Tibial artery (tissue), 4 donors: ENCODE measurements around the gene BRME1.

Source experiments
- DNase-seq, 2 donors: peaks; one replicate each; pipeline ENCODE4 v3.0.0-alpha.2; 2019
- H3K27ac ChIP-seq, 2 donors: fragments of 200-600 bp; sonication (generic) in 1 of 2; 1 replicate in 1 of 2; 2 replicates in 1 of 2; pipeline ENCODE4 v1.5.1; 2018 to 2019; ENCODE audit warnings: mild to moderate bottlenecking in 1 of 2
- H3K27me3 ChIP-seq, 2 donors: fragments of 200-600 bp; sonication (generic) in 1 of 2; one replicate each; pipeline versions ENCODE4 v1.5.1 to v1.6.0; 2016 to 2019
- H3K36me3 ChIP-seq, 3 donors: fragments of 200-600 bp; sonication (generic) in 2 of 3; one replicate each; pipeline ENCODE4 v1.5.1; 2016 to 2019; ENCODE audit warnings: mild to moderate bottlenecking in 2 of 3
- H3K4me1 ChIP-seq, 4 donors: fragments of 200-600 bp; sonication (generic) in 2 of 4; 1 replicate in 3 of 4; 2 replicates in 1 of 4; pipeline ENCODE4 v1.5.1; 2016 to 2019
- H3K4me3 ChIP-seq, 2 donors: fragments of 200-600 bp; sonication (generic) in 1 of 2; 1 replicate in 1 of 2; 2 replicates in 1 of 2; pipeline ENCODE4 v1.5.1; 2018 to 2019; ENCODE audit warnings: mild to moderate bottlenecking in 2 of 2
- H3K9me3 ChIP-seq, 3 donors: fragments of 200-600 bp; sonication (generic) in 1 of 3; one replicate each; pipeline ENCODE4 v1.5.1; 2016 to 2019
- CTCF ChIP-seq, 2 experiments: fragments of 200-600 bp in 1 of 2; fragments of 450-650 bp in 1 of 2; IDR thresholded peaks; one replicate each; pipeline ENCODE4 v1.5.1; 2017 to 2019; ENCODE audit warnings: antibody characterized with exemption in 2 of 2, mild to moderate bottlenecking in 1 of 2, moderate library complexity in 1 of 2
- intact Hi-C: fragments of 100-400 bp; cut with DNase I; formaldehyde crosslinking; loops from one replicate; pipeline ENCODE4 v1.15.0; 2023; ENCODE audit warnings: low total_unique reads

Gene BRME1

GRCh38 chr19:13894552-13894951 lies 11.4 kb downstream of the BRME1 start:
- DNase-seq: no peak
- Histone ChIP-seq H3K9me3 (no peaks in the 10 kb centered on the region), H3K4me3 (no peak overlapping the region), H3K4me1 (no peaks in the 10 kb centered on the region), H3K27me3 (no peaks in the 10 kb centered on the region), H3K36me3 (no peaks in the 10 kb centered on the region), H3K27ac (no peak overlapping the region)
- intact Hi-C loops: no loop called here
- no peak for TF ChIP-seq CTCF (IDR thresholded peaks at IDR 0.05)

GRCh38 chr19:13892870-13893269 lies 13.0 kb downstream of the BRME1 start:
- Histone ChIP-seq H3K27ac (no peak overlapping the region), H3K36me3 (no peaks in the 10 kb centered on the region), H3K4me3 (no peak overlapping the region), H3K4me1 (no peaks in the 10 kb centered on the region), H3K27me3 (no peaks in the 10 kb centered on the region), H3K9me3 (no peaks in the 10 kb centered on the region)
- intact Hi-C loops: no loop called here
- no peak for TF ChIP-seq CTCF (IDR thresholded peaks at IDR 0.05)
- no peak for DNase-seq

- no peak for DNase-seq
- Histone ChIP-seq H3K27ac (no peak overlapping the region), H3K4me3 (no peak overlapping the region), H3K4me1 (peaks cover 0 to 7% (median 0%) of the 10 kb centered on the region in 4 donors), H3K36me3 (no peaks in the 10 kb centered on the region), H3K27me3 (no peaks in the 10 kb centered on the region), H3K9me3 (no peaks in the 10 kb centered on the region)
- intact Hi-C loops: no loop called here
- no peak for TF ChIP-seq CTCF (IDR thresholded peaks at IDR 0.05)
Measured at GRCh38 chr19:13890136-13890535, 15.8 kb downstream of the BRME1 start.

DNA sequence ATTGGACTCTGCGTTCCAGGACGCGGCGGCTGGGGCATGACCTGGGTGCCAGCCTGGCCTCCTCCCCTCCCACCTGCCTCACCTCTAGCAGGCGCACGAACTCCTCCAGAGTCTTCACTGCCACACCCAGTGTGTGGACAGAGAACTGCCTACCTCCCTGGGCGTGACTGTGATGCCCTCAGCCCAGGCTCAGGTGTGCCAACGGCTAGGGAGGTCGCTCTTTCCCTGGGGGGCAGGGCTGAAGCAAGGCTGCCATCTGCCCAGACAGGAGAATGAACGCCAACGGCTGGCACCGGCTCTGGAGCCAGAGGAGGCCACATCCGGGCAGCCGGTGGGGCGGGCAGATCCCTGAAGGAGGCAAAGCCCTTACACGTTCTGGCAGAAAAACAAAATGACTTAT lies 17.6 kb downstream of the BRME1 start:
- Histone ChIP-seq H3K4me3 (no peak overlapping the region), H3K27me3 (no peaks in the 10 kb centered on the region), H3K4me1 (peaks cover 0 to 22% (median 0%) of the 10 kb centered on the region in 4 donors), H3K27ac (no peak overlapping the region), H3K9me3 (no peaks in the 10 kb centered on the region), H3K36me3 (no peaks in the 10 kb centered on the region)
- intact Hi-C loops: loop anchor here (10.0 kb wide), 2 partner anchors 447 to 613 kb away; no protein-coding TSS in a partner anchor
- DNase-seq: no peak
- TF ChIP-seq CTCF (IDR thresholded peaks at IDR 0.05): no peak

DNA sequence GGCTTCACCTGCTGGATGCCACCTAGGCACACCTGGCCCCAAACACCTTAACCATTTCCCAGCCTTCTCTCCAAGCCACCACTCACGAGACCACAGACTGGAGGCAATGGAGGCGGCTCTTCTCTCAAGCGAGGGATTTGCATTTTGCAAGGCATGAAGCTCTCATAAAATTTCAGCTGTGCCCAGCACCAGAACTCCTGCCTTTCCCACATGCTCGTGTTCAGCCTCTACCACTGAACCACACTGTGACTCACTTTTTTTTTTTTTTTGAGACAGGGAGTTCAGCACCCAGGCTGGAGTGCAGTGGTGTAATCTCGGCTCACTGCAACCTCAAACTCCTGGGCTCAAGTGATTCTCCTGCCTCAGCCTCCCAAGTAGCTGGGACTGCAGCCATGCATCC lies 18.4 kb downstream of the BRME1 start:
- H3K4me1 ChIP-seq: peaks cover 0 to 29% (median 0%) of the 10 kb centered on the region in 4 donors
- H3K27me3 ChIP-seq: no peaks in the 10 kb centered on the region
- no peak overlapping the region for H3K27ac ChIP-seq
- intact Hi-C loops: loop anchor here (10.0 kb wide), 2 partner anchors 447 to 613 kb away; no protein-coding TSS in a partner anchor
- no peak for DNase-seq
- no peak for TF ChIP-seq CTCF (IDR thresholded peaks at IDR 0.05)
- H3K4me3 ChIP-seq: no peak overlapping the region
- H3K9me3 ChIP-seq: no peaks in the 10 kb centered on the region
- H3K36me3 ChIP-seq: no peaks in the 10 kb centered on the region

GRCh38 chr19:13887018-13887436 lies 18.9 kb downstream of the BRME1 start:
- Histone ChIP-seq H3K9me3 (no peaks in the 10 kb centered on the region), H3K27me3 (no peaks in the 10 kb centered on the region), H3K27ac (no peak overlapping the region), H3K4me3 (no peak overlapping the region), H3K36me3 (no peaks in the 10 kb centered on the region), H3K4me1 (peaks cover 0 to 34% (median 0%) of the 10 kb centered on the region in 4 donors)
- intact Hi-C loops: loop anchor here (10.0 kb wide), 2 partner anchors 448 to 612 kb away; no protein-coding TSS in a partner anchor
- TF ChIP-seq CTCF (IDR thresholded peaks at IDR 0.05): no peak
- no peak for DNase-seq
